Effector memory CD4-positive, alpha-beta T cell (primary cell): Measurements from ENCODE around the gene SNX3.

ENCODE experiments used
- DNase-seq, 3 donors: peaks; one replicate each; pipeline ENCODE4 v3.0.0-alpha.2; 2020
- H3K27ac ChIP-seq: 2 replicates; pipeline ENCODE4 v1.7.0; 2013; ENCODE audit warnings: mild to moderate bottlenecking, low read length, moderate library complexity; ENCODE audit not compliant: insufficient read depth, poor library complexity, severe bottlenecking
- H3K27me3 ChIP-seq: replicated peaks from 2 replicates; pipeline ENCODE4 v1.7.0; 2013; ENCODE audit warnings: mild to moderate bottlenecking, low read length; ENCODE audit not compliant: insufficient read depth, control insufficient read depth, poor library complexity, severe bottlenecking
- H3K36me3 ChIP-seq: 2 replicates; pipeline ENCODE4 v1.7.0; 2013; ENCODE audit warnings: mild to moderate bottlenecking, low read length, moderate library complexity; ENCODE audit not compliant: control insufficient read depth, insufficient read depth
- H3K4me1 ChIP-seq: 2 replicates; pipeline ENCODE4 v1.7.0; 2013; ENCODE audit warnings: low read length, mild to moderate bottlenecking; ENCODE audit not compliant: control insufficient read depth, insufficient read depth, poor library complexity, severe bottlenecking
- H3K4me3 ChIP-seq: 2 replicates; pipeline ENCODE4 v1.7.0; 2013; ENCODE audit warnings: low read length, low read depth, mild to moderate bottlenecking; ENCODE audit not compliant: insufficient read depth, poor library complexity, severe bottlenecking
- H3K9me3 ChIP-seq: 2 replicates; pipeline ENCODE4 v1.7.0; 2013; ENCODE audit warnings: mild to moderate bottlenecking, low read length, moderate library complexity; ENCODE audit not compliant: control insufficient read depth

The SNX3 gene

DNA sequence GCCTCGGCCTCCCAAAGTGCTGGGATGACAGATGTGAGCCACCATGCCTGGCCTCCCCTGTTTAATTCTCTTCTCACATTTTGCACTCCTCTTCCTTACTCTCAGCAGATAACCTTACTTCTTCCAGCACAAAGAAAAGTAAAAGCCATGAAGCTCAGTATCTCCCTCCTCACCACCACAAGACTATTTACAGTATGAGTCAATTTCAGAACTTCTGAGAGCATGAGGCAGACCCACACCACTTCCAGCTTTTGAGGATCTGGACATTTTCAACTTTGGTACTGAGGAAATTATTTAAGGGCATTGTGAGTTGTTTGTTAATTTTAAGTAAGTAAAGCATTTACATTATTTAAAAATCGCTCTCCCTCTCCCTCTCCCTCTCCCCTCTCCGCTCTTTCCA is 8.0 kb upstream of the SNX3 start:
- Histone ChIP-seq H3K27ac (no peak overlapping the region), H3K9me3 (no peaks in the 10 kb centered on the region), H3K4me1 (no peaks in the 10 kb centered on the region), H3K27me3 (no peaks in the 10 kb centered on the region), H3K36me3 (no peaks in the 10 kb centered on the region), H3K4me3 (no peak overlapping the region)
- DNase-seq: no peak

GRCh38 chr6:108263371-108263770 is 2.5 kb upstream of the SNX3 start:
- DNase-seq: no peak
- H3K4me3 ChIP-seq: no peak overlapping the region
- H3K27me3 ChIP-seq: no peaks in the 10 kb centered on the region
- no peaks in the 10 kb centered on the region for H3K36me3 ChIP-seq
- H3K9me3 ChIP-seq: no peaks in the 10 kb centered on the region
- no peak overlapping the region for H3K27ac ChIP-seq
- H3K4me1 ChIP-seq: peaks cover 9% of the 10 kb centered on the region

GRCh38 chr6:108260126-108260808 is 573 bp downstream of the SNX3 start:
- Histone ChIP-seq H3K27me3 (no peaks in the 10 kb centered on the region), H3K9me3 (no peaks in the 10 kb centered on the region), H3K27ac (peak overlapping the region; percentile 93), H3K4me1 (peaks cover 9% of the 10 kb centered on the region), H3K4me3 (peak overlapping the region; percentile 98), H3K36me3 (no peaks in the 10 kb centered on the region)
- no peak for DNase-seq

DNA sequence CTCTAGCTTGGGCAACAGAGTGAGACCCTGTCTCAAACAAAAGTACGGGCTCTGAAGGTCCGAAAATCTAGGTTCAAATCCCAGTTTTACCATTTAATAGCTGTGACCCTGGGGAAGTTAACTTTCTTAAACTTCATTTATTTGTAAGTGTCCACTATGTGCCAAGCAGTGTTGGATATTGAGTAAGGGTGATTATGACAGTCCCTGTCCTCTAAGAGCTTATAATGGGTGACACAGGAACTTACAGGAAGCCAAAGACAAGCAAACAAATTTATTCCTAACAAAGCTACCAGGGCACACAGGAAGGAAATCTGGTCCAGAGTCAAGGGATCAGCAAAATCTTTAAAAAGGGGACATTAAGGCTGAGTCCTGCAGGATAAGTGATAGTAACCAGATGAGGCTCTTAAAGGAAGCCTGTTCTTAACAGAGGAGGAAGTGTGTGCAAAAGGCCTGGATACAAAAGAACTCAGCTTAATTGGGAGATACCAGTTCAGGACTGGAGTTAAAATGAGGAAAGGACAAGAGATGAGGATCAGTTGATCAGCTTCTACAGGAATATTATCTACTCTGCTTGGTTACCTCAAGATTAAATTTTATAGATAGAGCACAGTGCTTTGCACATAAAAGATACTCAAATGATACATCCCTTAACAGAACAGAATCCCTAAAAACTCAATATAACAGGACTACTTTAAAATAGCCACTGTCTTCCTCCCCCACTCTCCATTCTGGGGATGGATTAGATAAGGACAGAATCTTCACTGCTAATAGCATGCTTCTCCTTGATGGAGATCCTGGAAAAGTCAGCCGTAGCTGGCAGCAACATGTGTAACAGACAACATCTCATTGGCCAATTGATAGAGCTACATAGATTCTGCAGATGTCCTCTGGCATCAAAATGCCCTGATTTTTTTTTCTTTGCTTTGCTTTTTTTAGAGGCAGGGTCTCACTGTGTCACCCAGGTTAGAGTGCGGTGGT is 6.1 kb downstream of the SNX3 start:
- no peak overlapping the region for H3K27ac ChIP-seq
- no peaks in the 10 kb centered on the region for H3K9me3 ChIP-seq
- peaks cover 9% of the 10 kb centered on the region for H3K4me1 ChIP-seq
- no peak for DNase-seq
- no peaks in the 10 kb centered on the region for H3K27me3 ChIP-seq
- peaks cover 8% of the 10 kb centered on the region for H3K36me3 ChIP-seq
- no peak overlapping the region for H3K4me3 ChIP-seq

- H3K27me3 ChIP-seq: no peaks in the 10 kb centered on the region
- H3K4me3 ChIP-seq: no peak overlapping the region
- no peak for DNase-seq
- H3K9me3 ChIP-seq: no peaks in the 10 kb centered on the region
- H3K36me3 ChIP-seq: peaks cover 8% of the 10 kb centered on the region
- H3K4me1 ChIP-seq: no peaks in the 10 kb centered on the region
- H3K27ac ChIP-seq: no peak overlapping the region
Measured at GRCh38 chr6:108253241-108253640, 7.6 kb downstream of the SNX3 start.

GRCh38 chr6:108252055-108252454 is 8.8 kb downstream of the SNX3 start:
- no peaks in the 10 kb centered on the region for H3K4me1 ChIP-seq
- DNase-seq: no peak
- peaks cover 8% of the 10 kb centered on the region for H3K36me3 ChIP-seq

DNA sequence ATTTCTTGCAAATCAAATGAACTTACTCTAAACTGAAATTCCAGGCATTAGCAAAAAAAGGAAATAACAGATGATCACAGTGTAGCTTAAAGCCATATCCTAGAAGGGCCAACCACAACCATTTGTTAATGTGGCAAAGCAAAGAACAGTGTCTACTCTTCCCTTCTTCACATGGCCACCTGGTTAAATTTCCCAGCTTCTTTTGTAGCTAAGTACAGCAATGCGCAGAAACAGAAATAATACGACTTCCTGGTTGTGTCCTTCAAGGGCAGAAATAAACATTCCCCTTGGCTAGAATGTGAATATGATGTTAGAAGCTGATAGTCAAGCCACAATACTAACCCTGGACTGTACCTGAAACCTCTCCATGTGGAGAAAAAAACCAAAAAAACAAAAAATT is 9.6 kb downstream of the SNX3 start:
- Histone ChIP-seq H3K36me3 (peaks cover 8% of the 10 kb centered on the region), H3K27me3 (no peaks in the 10 kb centered on the region), H3K9me3 (no peaks in the 10 kb centered on the region), H3K27ac (no peak overlapping the region), H3K4me1 (no peaks in the 10 kb centered on the region), H3K4me3 (no peak overlapping the region)
- no peak for DNase-seq

More at GRCh38 chr6:108252055-108252454, 8.8 kb downstream of the SNX3 start:
- Histone ChIP-seq H3K27me3 (no peaks in the 10 kb centered on the region), H3K9me3 (no peaks in the 10 kb centered on the region), H3K4me3 (no peak overlapping the region), H3K27ac (no peak overlapping the region)

- Histone ChIP-seq H3K27me3 (no peaks in the 10 kb centered on the region), H3K9me3 (no peaks in the 10 kb centered on the region), H3K27ac (no peak overlapping the region), H3K4me3 (no peak overlapping the region), H3K36me3 (peaks cover 8% of the 10 kb centered on the region), H3K4me1 (no peaks in the 10 kb centered on the region)
- no peak for DNase-seq
Measured at GRCh38 chr6:108250240-108250866, 10.5 kb downstream of the SNX3 start.

- no peaks in the 10 kb centered on the region for H3K4me1 ChIP-seq
- no peaks in the 10 kb centered on the region for H3K27me3 ChIP-seq
- peaks cover 8% of the 10 kb centered on the region for H3K36me3 ChIP-seq
- H3K9me3 ChIP-seq: no peaks in the 10 kb centered on the region
- H3K4me3 ChIP-seq: no peak overlapping the region
- no peak for DNase-seq
- H3K27ac ChIP-seq: no peak overlapping the region
Measured at GRCh38 chr6:108247965-108248536, 12.8 kb downstream of the SNX3 start.
